Liver (tissue), 9 donors: ENCODE data around the gene ELOB. TPM values are rescaled to one million over a fixed set of nuclear protein-coding genes. Genes with fewer than 3 reads are reported as not detected.

Source experiments
- DNase-seq: peaks from one replicate; pipeline ENCODE4 v3.0.0-alpha.2; 2017; ENCODE audit warnings: low spot score
- H3K27ac ChIP-seq, 2 donors: one replicate each; pipeline ENCODE4 v1.7.0; 2013; ENCODE audit warnings: inconsistent platforms in 2 of 2, low read length in 2 of 2, control low read depth in 1 of 2, low read depth in 1 of 2, mild to moderate bottlenecking in 1 of 2
- H3K27me3 ChIP-seq, 4 donors: one replicate each; pipeline versions ENCODE4 v1.6.1 to v1.7.0; 2013; ENCODE audit warnings: low read length in 3 of 4, inconsistent platforms in 1 of 4, mild to moderate bottlenecking in 1 of 4, moderate library complexity in 1 of 4; ENCODE audit not compliant: control insufficient read depth in 4 of 4, insufficient read depth in 4 of 4
- H3K36me3 ChIP-seq, 4 donors: one replicate each; pipeline versions ENCODE4 v1.6.1 to v1.7.0; 2013; ENCODE audit warnings: low read length in 3 of 4, mild to moderate bottlenecking in 3 of 4, low read depth in 1 of 4, moderate library complexity in 1 of 4; ENCODE audit not compliant: control insufficient read depth in 4 of 4, insufficient read depth in 3 of 4
- H3K4me1 ChIP-seq, 4 donors: one replicate each; pipeline versions ENCODE4 v1.6.1 to v1.7.0; 2013; ENCODE audit warnings: low read length in 3 of 4, mild to moderate bottlenecking in 3 of 4, moderate library complexity in 1 of 4; ENCODE audit not compliant: control insufficient read depth in 4 of 4, insufficient read depth in 4 of 4
- H3K4me3 ChIP-seq, 3 donors: one replicate each; pipeline versions ENCODE4 v1.6.1 to v1.7.0; 2013; ENCODE audit warnings: low read length in 3 of 3, control low read depth in 1 of 3, low read depth in 1 of 3, mild to moderate bottlenecking in 1 of 3
- H3K9ac ChIP-seq, 2 donors: one replicate each; pipeline ENCODE4 v1.7.0; 2013; ENCODE audit warnings: low read length in 2 of 2, mild to moderate bottlenecking in 2 of 2, moderate library complexity in 2 of 2, control low read depth in 1 of 2, low read depth in 1 of 2
- H3K9me3 ChIP-seq, 4 donors: one replicate each; pipeline versions ENCODE4 v1.6.1 to v1.7.0; 2013; ENCODE audit warnings: low read length in 3 of 4; ENCODE audit not compliant: control insufficient read depth in 4 of 4
- EGR1 ChIP-seq, 2 donors: IDR thresholded peaks; 2 replicates each; pipeline ENCODE4 v1.6.1; 2016 to 2018; ENCODE audit warnings: antibody characterized with exemption in 2 of 2, low read depth in 2 of 2
- FOXA1 ChIP-seq: IDR thresholded peaks from 2 replicates; pipeline ENCODE4 v1.6.1; 2016; ENCODE audit warnings: antibody characterized with exemption
- GABPA ChIP-seq, 2 donors: IDR thresholded peaks in 1 of 2; conservative IDR thresholded peaks in 1 of 2; 2 replicates each; pipeline ENCODE4 v1.6.1; 2016; ENCODE audit warnings: antibody characterized with exemption in 2 of 2, mild to moderate bottlenecking in 1 of 2, moderate library complexity in 1 of 2
- HNF4A ChIP-seq, 2 donors: conservative IDR thresholded peaks; 2 replicates each; pipeline ENCODE4 v1.6.1; 2016; ENCODE audit warnings: antibody characterized with exemption in 2 of 2, mild to moderate bottlenecking in 2 of 2
- HNF4G ChIP-seq: IDR thresholded peaks from 2 replicates; pipeline ENCODE4 v1.6.1; 2016; ENCODE audit warnings: antibody characterized with exemption
- JUND ChIP-seq, 2 donors: IDR thresholded peaks; 2 replicates each; pipeline ENCODE4 v1.6.1; 2016; ENCODE audit warnings: antibody characterized with exemption in 2 of 2
- MAX ChIP-seq: IDR thresholded peaks from 2 replicates; pipeline ENCODE4 v1.6.1; 2016; ENCODE audit warnings: antibody characterized with exemption
- NR2F2 ChIP-seq: IDR thresholded peaks from 2 replicates; pipeline ENCODE4 v1.6.1; 2016; ENCODE audit warnings: antibody characterized with exemption
- RAD21 ChIP-seq, 2 donors: IDR thresholded peaks; 2 replicates each; pipeline ENCODE4 v1.6.1; 2016; ENCODE audit warnings: antibody characterized with exemption in 2 of 2, mild to moderate bottlenecking in 2 of 2
- REST ChIP-seq: IDR thresholded peaks from 2 replicates; pipeline ENCODE4 v1.6.1; 2016; ENCODE audit warnings: antibody characterized with exemption, mild to moderate bottlenecking
- RXRA ChIP-seq, 2 donors: IDR thresholded peaks; 2 replicates each; pipeline ENCODE4 v1.6.1; 2017 to 2018; ENCODE audit warnings: antibody characterized with exemption in 2 of 2, mild to moderate bottlenecking in 1 of 2
- SP1 ChIP-seq: IDR thresholded peaks from 2 replicates; pipeline ENCODE4 v1.6.1; 2018; ENCODE audit warnings: antibody characterized with exemption, mild to moderate bottlenecking
- TAF1 ChIP-seq: conservative IDR thresholded peaks from 2 replicates; pipeline ENCODE4 v1.6.1; 2016; ENCODE audit warnings: antibody characterized with exemption, mild to moderate bottlenecking
- YY1 ChIP-seq: IDR thresholded peaks from 2 replicates; pipeline ENCODE4 v1.6.1; 2016; ENCODE audit warnings: antibody characterized with exemption, mild to moderate bottlenecking
- ZBTB33 ChIP-seq: IDR thresholded peaks from 2 replicates; pipeline ENCODE4 v1.6.1; 2016; ENCODE audit warnings: antibody characterized with exemption
- WGBS: extraction: QIAGEN DNeasy Blood & Tissue Kit; methylation state at CpG from one replicate; pipeline ENCODE4 v1.1.7; 2013; 5-methylcytosine and 5-hydroxymethylcytosine counted together
- polyA plus RNA-seq, 2 donors: library from polyadenylated mRNA; stranded (reverse) in 1 of 2; unstranded in 1 of 2; fragments of 200-250 nt in 1 of 2; fragments of >200 nt in 1 of 2; fragmentation: Nextera tagmentation in 1 of 2; extraction: Ambion mirVana in 1 of 2; gene quantifications; one replicate each; pipeline versions ENCODE4 v1.2.1 to v1.2.3, GENCODE V29; 2013 to 2015
- total RNA-seq, 2 donors: library from RNA; depleted of rRNA; stranded (reverse); fragments of >200 nt; gene quantifications; one replicate each; pipeline ENCODE4 v1.2.3, GENCODE V29; 2014
- TF ChIP-seq, protein P1 (sequence below): IDR thresholded peaks from 2 replicates; pipeline ENCODE4 v1.6.1; 2016; ENCODE audit warnings: antibody characterized with exemption
- donor health status: healthy.
- donor health status: healthy.
- donor health status: healthy.
- donor health status: healthy.
- donor health status: healthy.

Gene ELOB
- total and polyA plus RNA-seq, 4 donors: 114 to 395 (median 313) TPM

DNA sequence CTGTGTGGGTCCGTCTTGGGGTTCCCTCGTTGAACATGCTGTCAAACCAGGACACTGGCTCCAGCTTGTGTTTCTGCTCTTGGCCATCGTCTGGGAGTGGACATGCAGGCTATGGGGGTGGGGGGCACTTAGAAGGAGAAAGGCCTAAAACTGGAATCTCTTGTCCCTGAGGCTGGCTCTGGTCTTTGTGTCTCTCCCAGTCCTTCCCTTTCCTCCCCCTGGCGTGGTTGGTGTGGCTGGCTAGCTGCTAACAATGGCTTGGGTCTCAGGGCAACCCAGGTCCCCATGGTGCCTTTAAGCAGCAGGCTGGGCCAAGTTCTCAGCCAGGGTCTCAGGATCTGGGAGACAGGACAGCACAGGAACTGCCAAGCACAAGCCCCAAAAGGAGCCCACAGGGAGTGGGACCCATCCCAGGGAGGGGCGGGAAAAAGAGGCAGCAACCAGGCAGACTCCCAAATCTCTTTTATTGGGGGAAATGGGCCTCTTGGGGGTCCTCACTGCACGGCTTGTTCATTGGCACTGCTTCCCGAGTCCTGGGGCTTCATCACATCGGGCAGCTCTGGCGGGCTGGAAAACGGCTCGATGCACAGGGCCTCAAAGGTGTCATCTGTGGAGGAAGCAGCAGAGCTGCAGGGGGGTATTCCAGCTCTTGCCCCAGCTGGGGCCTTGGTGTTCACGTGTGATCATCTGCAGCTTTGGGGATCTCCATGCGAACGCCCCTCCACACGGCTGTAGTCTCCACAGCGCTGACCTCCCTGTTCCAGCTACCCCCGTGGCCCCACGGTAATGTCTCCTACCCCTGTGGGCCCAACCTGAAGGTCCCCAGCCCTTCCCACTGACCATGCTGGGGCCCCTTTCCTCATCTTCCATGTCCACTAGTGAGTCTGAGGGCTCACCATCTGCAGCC is 5.3 kb downstream of the ELOB start:
- WGBS: 90% methylated on average over 18 of the region's 18 CpGs
- no peak for DNase-seq
- H3K9me3 ChIP-seq: no peaks in the 10 kb centered on the region
- no peak overlapping the region for H3K9ac ChIP-seq
- H3K4me1 ChIP-seq: peaks cover 3 to 15% (median 11%) of the 10 kb centered on the region in 4 donors
- peaks cover 34 to 71% (median 46%) of the 10 kb centered on the region in 4 donors for H3K36me3 ChIP-seq
- TF ChIP-seq JUND (IDR thresholded peaks at IDR 0.05) (no peak), MAX (no peak), NR2F2 (no peak), HNF4A (conservative IDR thresholded peaks at IDR 0.05) (no peak), REST (no peak), ZBTB33 (no peak), RAD21 (IDR thresholded peaks at IDR 0.05) (no peak)
- no peaks in the 10 kb centered on the region for H3K27me3 ChIP-seq
- no peak overlapping the region for H3K4me3 ChIP-seq
- H3K27ac ChIP-seq: no peak overlapping the region

DNA sequence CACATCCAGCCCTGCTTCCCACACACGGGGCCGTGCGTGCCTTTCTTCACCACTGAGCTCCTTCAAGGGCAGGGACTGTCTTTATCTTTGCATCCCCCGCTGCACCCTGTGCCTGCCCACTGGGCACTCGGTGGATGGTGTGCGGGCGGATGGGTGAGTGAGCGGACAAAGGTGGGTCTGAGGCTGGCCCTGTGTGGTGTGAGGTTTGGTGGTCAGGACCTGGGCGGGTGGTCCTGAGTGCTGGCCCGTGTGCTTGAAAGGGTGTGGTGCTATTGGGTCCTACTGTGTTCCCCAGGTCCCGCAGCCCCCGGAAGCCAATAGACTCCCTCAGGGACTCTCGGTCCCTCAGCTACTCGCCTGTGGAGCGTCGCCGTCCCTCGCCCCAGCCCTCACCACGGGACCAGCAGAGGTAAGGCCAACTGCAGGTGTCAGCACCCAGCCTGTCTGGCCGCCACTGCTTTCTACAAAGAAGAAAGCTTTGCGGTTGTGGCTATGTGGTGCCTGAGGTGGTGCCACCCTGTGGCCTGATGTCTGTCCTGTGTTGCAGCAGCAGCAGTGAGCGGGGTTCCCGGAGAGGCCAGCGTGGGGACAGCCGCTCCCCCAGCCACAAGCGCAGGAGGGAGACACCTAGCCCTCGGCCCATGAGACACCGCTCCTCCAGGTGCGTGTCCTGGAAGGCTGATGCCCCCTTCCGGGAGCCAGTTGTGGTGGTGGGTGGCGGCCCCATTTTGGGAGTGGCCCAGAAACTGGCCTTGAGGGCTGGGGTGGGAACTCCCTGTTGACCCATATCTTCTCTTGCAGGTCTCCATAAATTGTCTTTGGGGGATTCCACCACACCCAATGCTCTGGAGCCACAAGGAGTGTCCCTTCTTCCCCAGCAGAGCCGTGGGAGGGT is 6.8 kb downstream of the ELOB start:
- DNase-seq: no peak
- Histone ChIP-seq H3K9ac (no peak overlapping the region), H3K36me3 (peaks cover 43 to 86% (median 55%) of the 10 kb centered on the region in 4 donors), H3K9me3 (no peaks in the 10 kb centered on the region), H3K4me3 (no peak overlapping the region), H3K27me3 (no peaks in the 10 kb centered on the region), H3K27ac (no peak overlapping the region), H3K4me1 (peaks cover 0 to 3% (median 0%) of the 10 kb centered on the region in 4 donors)
- WGBS: 89% methylated on average over 32 of the region's 32 CpGs
- TF ChIP-seq REST: no peak
- TF ChIP-seq SP1: no peak
- no peak for TF ChIP-seq HNF4A (conservative IDR thresholded peaks at IDR 0.05)
- TF ChIP-seq JUND (IDR thresholded peaks at IDR 0.05): no peak
- no peak for TF ChIP-seq YY1
- TF ChIP-seq, protein P1, sequence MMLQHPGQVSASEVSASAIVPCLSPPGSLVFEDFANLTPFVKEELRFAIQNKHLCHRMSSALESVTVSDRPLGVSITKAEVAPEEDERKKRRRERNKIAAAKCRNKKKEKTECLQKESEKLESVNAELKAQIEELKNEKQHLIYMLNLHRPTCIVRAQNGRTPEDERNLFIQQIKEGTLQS: no peak
- TF ChIP-seq ZBTB33: no peak
- no peak for TF ChIP-seq HNF4G
- TF ChIP-seq GABPA (IDR thresholded peaks at IDR 0.05 in 1 of 2, conservative IDR thresholded peaks at IDR 0.05 in 1 of 2): no peak
- TF ChIP-seq RXRA (IDR thresholded peaks at IDR 0.05): no peak
- no peak for TF ChIP-seq TAF1
- TF ChIP-seq RAD21 (IDR thresholded peaks at IDR 0.05): no peak
- no peak for TF ChIP-seq FOXA1
- no peak for TF ChIP-seq NR2F2
- TF ChIP-seq EGR1 (IDR thresholded peaks at IDR 0.05; ENCODE audit: low read depth in 2 of 2): no peak
- no peak for TF ChIP-seq MAX
